Measurements from ENCODE around the gene PAPPA2.

- TF ChIP-seq POLR2A (IDR thresholded peaks at IDR 0.05) (no peak), CTCF (IDR thresholded peaks at IDR 0.05) (no peak)
Measured at GRCh38 chr1:176803042-176803441, 340.1 kb downstream of the PAPPA2 start.
